ENCODE measurements around the gene SAMD8. TPM values are rescaled to one million over a fixed set of nuclear protein-coding genes. Genes with fewer than 3 reads are reported as not detected.
"Not testable (repeated sequence)": the region's sequence is repeated elsewhere in the genome, so short reads cannot be mapped to it uniquely, and the experiment has no call there.

Gene SAMD8
- total RNA-seq, 1 donor, result 28.5 TPM

DNA sequence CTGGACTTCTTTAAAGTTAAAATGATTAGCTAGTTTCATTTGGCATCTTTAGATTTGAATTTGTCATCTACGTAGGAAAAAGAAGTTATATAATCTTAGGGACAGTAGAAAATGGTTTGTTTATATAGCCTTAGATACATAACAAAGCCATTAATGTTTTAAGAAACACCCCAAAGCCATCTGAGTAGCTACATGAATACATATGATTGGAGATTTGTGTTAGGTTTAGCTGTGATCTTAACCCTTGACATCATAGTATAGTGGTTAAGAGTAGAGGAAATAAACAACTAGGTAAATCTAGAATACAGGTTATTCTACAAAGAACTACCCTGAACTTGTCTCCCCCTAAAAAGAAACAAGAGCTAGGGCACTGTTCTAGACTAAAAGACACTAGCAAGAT is 18.1 kb downstream of the SAMD8 start:
- no peak overlapping the region for H3K4me3 ChIP-seq (ENCODE audit: low read depth, low read length)
- no peak for DNase-seq (ENCODE audit: low read depth)
- no peak for TF ChIP-seq CTCF (IDR thresholded peaks at IDR 0.05; ENCODE audit: insufficient read depth, low read depth, low read length)

GRCh38 chr10:75133701-75134100 is 22.2 kb downstream of the SAMD8 start:
- not testable (repeated sequence) for DNase-seq (ENCODE audit: low read depth); H3K4me3 ChIP-seq (ENCODE audit: low read depth, low read length)

DNA sequence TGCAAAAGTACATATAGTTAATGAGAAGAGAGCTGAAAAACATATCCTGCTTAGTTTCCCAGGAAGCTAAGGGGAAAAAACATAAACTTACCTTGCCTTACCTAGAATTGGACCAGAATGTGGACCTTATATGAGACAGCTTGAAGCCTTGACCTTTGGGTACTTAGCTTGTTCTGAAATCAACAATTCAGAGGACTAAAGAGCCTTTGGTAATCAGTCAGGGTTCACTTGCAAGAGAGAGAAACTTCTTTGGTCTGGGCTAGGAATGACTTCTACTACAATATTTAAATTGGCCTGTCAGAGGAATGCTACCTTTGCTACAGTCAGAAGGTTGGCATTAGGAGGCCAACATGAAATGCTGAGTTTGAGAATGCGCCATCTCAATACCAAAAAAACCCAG is 24.9 kb downstream of the SAMD8 start:
- DNase-seq (ENCODE audit: low read depth), result no peak
- no peak for TF ChIP-seq CTCF (IDR thresholded peaks at IDR 0.05; ENCODE audit: insufficient read depth, low read depth, low read length)
- no peak overlapping the region for H3K4me3 ChIP-seq (ENCODE audit: low read depth, low read length)

GRCh38 chr10:75137533-75138438 is 26.3 kb downstream of the SAMD8 start:
- peak; percentile 96 for DNase-seq (ENCODE audit: low read depth)
- no peak overlapping the region for H3K4me3 ChIP-seq (ENCODE audit: low read depth, low read length)
- no peak for TF ChIP-seq CTCF (IDR thresholded peaks at IDR 0.05; ENCODE audit: insufficient read depth, low read depth, low read length)

- no peak for DNase-seq (ENCODE audit: low read depth)
- no peak overlapping the region for H3K4me3 ChIP-seq (ENCODE audit: low read depth, low read length)
- TF ChIP-seq CTCF (IDR thresholded peaks at IDR 0.05; ENCODE audit: insufficient read depth, low read depth, low read length), result no peak
Observed at GRCh38 chr10:75140246-75140645, 28.8 kb downstream of the SAMD8 start.

DNA sequence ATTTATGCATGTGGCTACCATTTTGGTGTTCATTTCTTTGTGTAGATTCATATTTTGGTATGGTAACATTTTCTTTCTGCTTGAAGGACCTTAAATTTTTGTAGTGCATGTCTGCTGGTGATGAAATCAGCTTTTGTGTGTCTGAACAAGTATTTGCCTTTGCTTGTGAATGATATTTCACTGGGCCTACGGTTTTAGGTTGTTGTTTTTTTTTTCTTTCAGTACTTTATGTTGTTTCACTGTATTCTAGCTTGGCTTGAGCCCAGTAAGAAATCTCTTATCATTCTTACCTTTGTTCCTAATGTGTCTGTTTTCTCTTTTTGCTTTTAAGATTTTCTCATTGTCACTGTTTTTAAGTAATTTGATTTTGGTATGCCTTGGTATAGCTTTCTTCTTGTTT is 31.9 kb downstream of the SAMD8 start:
- no peak overlapping the region for H3K4me3 ChIP-seq (ENCODE audit: low read depth, low read length)
- no peak for TF ChIP-seq CTCF (IDR thresholded peaks at IDR 0.05; ENCODE audit: insufficient read depth, low read depth, low read length)
- peak; percentile 42 for DNase-seq (ENCODE audit: low read depth)

- no peak for DNase-seq (ENCODE audit: low read depth)
- no peak for TF ChIP-seq CTCF (IDR thresholded peaks at IDR 0.05; ENCODE audit: insufficient read depth, low read depth, low read length)
- H3K4me3 ChIP-seq (ENCODE audit: low read depth, low read length), result no peak overlapping the region
Observed at GRCh38 chr10:75145590-75145989, 34.1 kb downstream of the SAMD8 start.

Measured in fibroblast of villous mesenchyme (primary cell).